ENCODE results near the gene KDM5A.

DNA sequence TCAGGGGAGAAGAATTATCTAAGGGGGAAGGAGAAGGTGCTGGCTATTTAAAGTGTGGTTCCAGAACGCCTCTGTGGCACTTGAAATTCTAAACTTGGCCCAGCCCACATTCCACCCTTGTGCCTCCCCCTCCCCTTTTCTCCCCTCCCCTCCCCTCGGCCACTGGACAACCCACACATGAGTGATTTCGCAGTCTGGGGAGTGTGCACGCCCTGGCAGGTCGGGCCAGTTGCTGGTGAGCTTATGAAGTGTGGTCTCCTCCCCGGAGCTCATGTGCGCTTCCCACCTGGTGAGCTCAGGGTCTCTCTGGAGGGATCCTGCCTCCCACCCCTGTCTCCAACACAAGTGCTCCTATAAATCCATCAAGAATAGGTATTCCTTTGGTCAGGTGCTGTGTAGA, 126.3 kb downstream of the KDM5A start, which contains the start of gene SLC6A13:
- TF ChIP-seq, protein P1, sequence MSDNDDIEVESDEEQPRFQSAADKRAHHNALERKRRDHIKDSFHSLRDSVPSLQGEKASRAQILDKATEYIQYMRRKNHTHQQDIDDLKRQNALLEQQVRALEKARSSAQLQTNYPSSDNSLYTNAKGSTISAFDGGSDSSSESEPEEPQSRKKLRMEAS (IDR thresholded peaks at IDR 0.05; ENCODE audit: low read depth, low read length) = no peak
- TF ChIP-seq EP300 (IDR thresholded peaks at IDR 0.05; ENCODE audit: borderline replicate concordance in 1 of 2, control insufficient read depth in 1 of 2, low read depth in 2 of 2, low read length in 2 of 2) = no peak
- TF ChIP-seq, protein P2, sequence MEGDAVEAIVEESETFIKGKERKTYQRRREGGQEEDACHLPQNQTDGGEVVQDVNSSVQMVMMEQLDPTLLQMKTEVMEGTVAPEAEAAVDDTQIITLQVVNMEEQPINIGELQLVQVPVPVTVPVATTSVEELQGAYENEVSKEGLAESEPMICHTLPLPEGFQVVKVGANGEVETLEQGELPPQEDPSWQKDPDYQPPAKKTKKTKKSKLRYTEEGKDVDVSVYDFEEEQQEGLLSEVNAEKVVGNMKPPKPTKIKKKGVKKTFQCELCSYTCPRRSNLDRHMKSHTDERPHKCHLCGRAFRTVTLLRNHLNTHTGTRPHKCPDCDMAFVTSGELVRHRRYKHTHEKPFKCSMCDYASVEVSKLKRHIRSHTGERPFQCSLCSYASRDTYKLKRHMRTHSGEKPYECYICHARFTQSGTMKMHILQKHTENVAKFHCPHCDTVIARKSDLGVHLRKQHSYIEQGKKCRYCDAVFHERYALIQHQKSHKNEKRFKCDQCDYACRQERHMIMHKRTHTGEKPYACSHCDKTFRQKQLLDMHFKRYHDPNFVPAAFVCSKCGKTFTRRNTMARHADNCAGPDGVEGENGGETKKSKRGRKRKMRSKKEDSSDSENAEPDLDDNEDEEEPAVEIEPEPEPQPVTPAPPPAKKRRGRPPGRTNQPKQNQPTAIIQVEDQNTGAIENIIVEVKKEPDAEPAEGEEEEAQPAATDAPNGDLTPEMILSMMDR (IDR thresholded peaks at IDR 0.05 in 2 of 3, conservative IDR thresholded peaks at IDR 0.05 in 1 of 3; ENCODE audit: control insufficient read depth in 2 of 3, extremely low read depth in 1 of 3, insufficient read depth in 1 of 3, low read depth in 3 of 3, low read length in 3 of 3) = no peak
- no peak for TF ChIP-seq BHLHE40 (IDR thresholded peaks at IDR 0.05; ENCODE audit: borderline replicate concordance in 1 of 2, low read depth in 2 of 2, low read length in 1 of 2)
- TF ChIP-seq CBFB (IDR thresholded peaks at IDR 0.05; ENCODE audit: low read depth) = no peak
- TF ChIP-seq, protein P3, sequence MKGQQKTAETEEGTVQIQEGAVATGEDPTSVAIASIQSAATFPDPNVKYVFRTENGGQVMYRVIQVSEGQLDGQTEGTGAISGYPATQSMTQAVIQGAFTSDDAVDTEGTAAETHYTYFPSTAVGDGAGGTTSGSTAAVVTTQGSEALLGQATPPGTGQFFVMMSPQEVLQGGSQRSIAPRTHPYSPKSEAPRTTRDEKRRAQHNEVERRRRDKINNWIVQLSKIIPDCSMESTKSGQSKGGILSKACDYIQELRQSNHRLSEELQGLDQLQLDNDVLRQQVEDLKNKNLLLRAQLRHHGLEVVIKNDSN (IDR thresholded peaks at IDR 0.05; ENCODE audit: borderline replicate concordance, extremely low read length, insufficient read depth, low read depth, low read length) = no peak
- no peak for TF ChIP-seq BACH1 (IDR thresholded peaks at IDR 0.05; ENCODE audit: borderline replicate concordance)
- no peak for TF ChIP-seq CHD1 (IDR thresholded peaks at IDR 0.05; ENCODE audit: low read depth, low read length)
